Measurements from ENCODE around the gene HCN3.

DNA sequence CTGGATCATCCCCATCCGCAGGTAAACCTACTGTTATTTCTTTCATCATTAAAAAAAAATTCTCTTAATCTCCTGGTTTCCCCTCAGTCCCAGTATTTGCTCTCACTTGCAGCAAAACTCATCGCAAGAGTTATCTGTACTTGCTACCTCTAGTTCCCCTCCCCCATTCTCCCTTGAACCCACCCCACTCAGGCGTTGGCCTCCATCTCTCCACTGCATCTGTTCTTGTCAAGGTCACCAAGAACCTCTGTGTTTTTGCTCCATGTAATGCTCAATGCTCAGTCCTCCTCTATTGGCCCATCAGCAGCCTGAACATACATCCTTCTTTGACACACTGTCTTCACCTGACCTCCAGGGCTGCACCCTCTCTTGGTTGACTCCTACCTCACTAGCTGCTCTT lies 19.4 kb downstream of the HCN3 start:
- TF ChIP-seq POLR2AphosphoS5 (IDR thresholded peaks at IDR 0.05) (no peak), POLR2A (IDR thresholded peaks at IDR 0.05) (no peak)
